ENCODE data around the gene MIAT. TPM values are rescaled to one million over a fixed set of nuclear protein-coding genes. Genes with fewer than 3 reads are reported as not detected.

MIAT gene
- total RNA-seq, 4 donors from 2014 or later: 1.00 to 17.1 (median 3.0) TPM

GRCh38 chr22:26619510-26619909, 37.9 kb upstream of the MIAT start:
- Histone ChIP-seq H3K4me3 (no peak overlapping the region), H3K27me3 (peaks cover under 1% of the 10 kb centered on the region), H3K4me1 (peaks cover 0 to 2% (median 0%) of the 10 kb centered on the region in 4 donors), H3K27ac (no peak overlapping the region), H3K36me3 (no peaks in the 10 kb centered on the region), H3K9me3 (no peaks in the 10 kb centered on the region)
- 63% methylated on average over 6 of the region's 6 CpGs; no CpG with 5 or more reads in 1 of the 2 donors for WGBS, 2 donors (ENCODE audit: low coverage in 1 of 2)
- DNase-seq: no peak
- in situ Hi-C loops (cut with MboI; ENCODE audit: low pct_ligation_motif_present in 1 of 4, low pct_unique_long_range_greater_than_20kb in 1 of 4, low sequenced_read_pairs in 3 of 4): no loop called here
- TF ChIP-seq POLR2AphosphoS5 (IDR thresholded peaks at IDR 0.05) (no peak), EP300 (IDR thresholded peaks at IDR 0.05; ENCODE audit: low read depth) (no peak), CTCF (IDR thresholded peaks at IDR 0.05) (no peak), POLR2A (IDR thresholded peaks at IDR 0.05) (no peak)
- intact Hi-C loops (cut with DNase I; ENCODE audit: low total_unique reads): no loop called here

- in situ Hi-C loops (cut with MboI; ENCODE audit: low pct_ligation_motif_present in 1 of 4, low pct_unique_long_range_greater_than_20kb in 1 of 4, low sequenced_read_pairs in 3 of 4): no loop called here
- WGBS, 2 donors (ENCODE audit: low coverage in 1 of 2): 93 to 100% methylated on average over 1 to 2 of the region's 2 CpGs
- H3K4me3 ChIP-seq: no peak overlapping the region
- H3K27ac ChIP-seq: no peak overlapping the region
- no peaks in the 10 kb centered on the region for H3K27me3 ChIP-seq
- H3K36me3 ChIP-seq: no peaks in the 10 kb centered on the region
- no peak for DNase-seq
- H3K9me3 ChIP-seq: no peaks in the 10 kb centered on the region
- intact Hi-C loops (cut with DNase I; ENCODE audit: low total_unique reads): no loop called here
- TF ChIP-seq POLR2AphosphoS5 (IDR thresholded peaks at IDR 0.05) (no peak), CTCF (IDR thresholded peaks at IDR 0.05) (no peak), POLR2A (IDR thresholded peaks at IDR 0.05) (no peak)
- H3K4me1 ChIP-seq: peaks cover 0 to 2% (median 0%) of the 10 kb centered on the region in 4 donors
These were observed 37.2 kb upstream of the MIAT start for GRCh38 chr22:26620197-26620596.

GRCh38 chr22:26621663-26622062, 35.7 kb upstream of the MIAT start, which contains the start of gene CRYBA4:
CRYBA4 (plus strand) TSS chr22:26621963; CDS start chr22:26622597, 634 bp downstream.
- Histone ChIP-seq H3K4me1 (peaks cover 0 to 2% (median 0%) of the 10 kb centered on the region in 4 donors), H3K27me3 (no peaks in the 10 kb centered on the region), H3K27ac (no peak within 1 kb of the TSS), H3K36me3 (no peaks in the 10 kb centered on the region), H3K4me3 (no peak within 1 kb of the TSS), H3K9me3 (no peaks in the 10 kb centered on the region)
- no peak for DNase-seq
- intact Hi-C loops (cut with DNase I; ENCODE audit: low total_unique reads) (no loop called here), in situ Hi-C loops (cut with MboI; ENCODE audit: low pct_ligation_motif_present in 1 of 4, low pct_unique_long_range_greater_than_20kb in 1 of 4, low sequenced_read_pairs in 3 of 4) (no loop called here)
- WGBS, 2 donors (ENCODE audit: low coverage in 1 of 2): 73% methylated on average over 7 of the region's 7 CpGs; no CpG with 5 or more reads in 1 of the 2 donors
- TF ChIP-seq POLR2A (IDR thresholded peaks at IDR 0.05) (no peak), EP300 (IDR thresholded peaks at IDR 0.05; ENCODE audit: low read depth) (no peak), POLR2AphosphoS5 (IDR thresholded peaks at IDR 0.05) (no peak), CTCF (IDR thresholded peaks at IDR 0.05) (no peak)

GRCh38 chr22:26623984-26624383, 33.4 kb upstream of the MIAT start:
- intact Hi-C loops (cut with DNase I; ENCODE audit: low total_unique reads): no loop called here
- no peak overlapping the region for H3K4me3 ChIP-seq
- TF ChIP-seq POLR2AphosphoS5 (IDR thresholded peaks at IDR 0.05): no peak
- TF ChIP-seq EP300 (IDR thresholded peaks at IDR 0.05; ENCODE audit: low read depth): no peak
- no peak for TF ChIP-seq CTCF (IDR thresholded peaks at IDR 0.05)
- TF ChIP-seq POLR2A (IDR thresholded peaks at IDR 0.05): no peak
- no peaks in the 10 kb centered on the region for H3K9me3 ChIP-seq
- WGBS, 2 donors (ENCODE audit: low coverage in 1 of 2): 92 to 96% methylated on average over 1 of the region's 1 CpG
- H3K36me3 ChIP-seq: no peaks in the 10 kb centered on the region
- H3K4me1 ChIP-seq: peaks cover 0 to 6% (median 1%) of the 10 kb centered on the region in 4 donors
- in situ Hi-C loops (cut with MboI; ENCODE audit: low pct_ligation_motif_present in 1 of 4, low pct_unique_long_range_greater_than_20kb in 1 of 4, low sequenced_read_pairs in 3 of 4): no loop called here
- no peak overlapping the region for H3K27ac ChIP-seq
- DNase-seq: no peak
- H3K27me3 ChIP-seq: no peaks in the 10 kb centered on the region

Measured in transverse colon (tissue), 4 donors.